ENCODE data around the gene IL10.

The IL10 gene

GRCh38 chr1:206786212-206786886 lies 14.1 kb upstream of the IL10 start:
- no peak for TF ChIP-seq CREB1 (IDR thresholded peaks at IDR 0.05; ENCODE audit: low read depth)
- no peak for TF ChIP-seq TCF12 (IDR thresholded peaks at IDR 0.05; ENCODE audit: low read depth)
- no peak for TF ChIP-seq ZBTB7A (IDR thresholded peaks at IDR 0.05; ENCODE audit: low read depth)
- no peak for TF ChIP-seq USF1 (IDR thresholded peaks at IDR 0.05)
- no peak for TF ChIP-seq CEBPB (IDR thresholded peaks at IDR 0.05)
- TF ChIP-seq TAF1 (IDR thresholded peaks at IDR 0.05; ENCODE audit: low read depth): no peak
- TF ChIP-seq REST (IDR thresholded peaks at IDR 0.05; ENCODE audit: low read depth): no peak
- no peak for TF ChIP-seq MAX (IDR thresholded peaks at IDR 0.05)

GRCh38 chr1:206785182-206785765 lies 13.0 kb upstream of the IL10 start:
- TF ChIP-seq USF1 (IDR thresholded peaks at IDR 0.05) (no peak), CEBPB (IDR thresholded peaks at IDR 0.05) (no peak), TEAD4 (IDR thresholded peaks at IDR 0.05) (no peak), REST (IDR thresholded peaks at IDR 0.05; ENCODE audit: low read depth) (no peak), EGR1 (IDR thresholded peaks at IDR 0.05) (no peak), TAF1 (IDR thresholded peaks at IDR 0.05; ENCODE audit: low read depth) (no peak)

GRCh38 chr1:206784471-206784903 lies 12.2 kb upstream of the IL10 start:
- TF ChIP-seq EP300 (IDR thresholded peaks at IDR 0.05; ENCODE audit: borderline replicate concordance) (no peak), FOXM1 (IDR thresholded peaks at IDR 0.05; ENCODE audit: borderline replicate concordance, low read depth) (no peak)

- TF ChIP-seq USF1 (IDR thresholded peaks at IDR 0.05) (no peak), FOXM1 (IDR thresholded peaks at IDR 0.05; ENCODE audit: borderline replicate concordance, low read depth) (no peak), RAD21 (IDR thresholded peaks at IDR 0.05; ENCODE audit: low read depth) (no peak), TCF12 (IDR thresholded peaks at IDR 0.05; ENCODE audit: low read depth) (no peak), CEBPB (IDR thresholded peaks at IDR 0.05) (no peak), ZBTB7A (IDR thresholded peaks at IDR 0.05; ENCODE audit: low read depth) (no peak), TEAD4 (IDR thresholded peaks at IDR 0.05) (no peak), EP300 (IDR thresholded peaks at IDR 0.05; ENCODE audit: borderline replicate concordance) (no peak), TAF1 (IDR thresholded peaks at IDR 0.05; ENCODE audit: low read depth) (no peak), YY1 (IDR thresholded peaks at IDR 0.05; ENCODE audit: low read depth) (no peak), NFIC (IDR thresholded peaks at IDR 0.05) (no peak), EGR1 (IDR thresholded peaks at IDR 0.05) (no peak), MAX (IDR thresholded peaks at IDR 0.05) (no peak), REST (IDR thresholded peaks at IDR 0.05; ENCODE audit: low read depth) (no peak), CREB1 (IDR thresholded peaks at IDR 0.05; ENCODE audit: low read depth) (no peak)
These were observed 11.2 kb upstream of the IL10 start for GRCh38 chr1:206783506-206783905.

Measured in Ishikawa (cell line).